Stimulated activated CD8-positive, alpha-beta memory T cell treated with anti-CD3 and anti-CD28 coated beads, Interleukin-4, amount 100 ng/mL, for 4 hours (primary cell): ENCODE results near the gene ZNF221.
"Not testable (repeated sequence)": the region's sequence is repeated elsewhere in the genome, so short reads cannot be mapped to it uniquely, and the experiment has no call there.

Experiments used
- DNase-seq, 2 donors: peaks; one replicate each; pipeline ENCODE4 v3.0.0-alpha.2; 2020; ENCODE audit warnings: low read depth in 2 of 2, low spot score in 1 of 2

Gene ZNF221

GRCh38 chr19:43950834-43951645, at the start of gene ZNF221:
ZNF221 (plus strand) TSS chr19:43951228; CDS start chr19:43962727, 11,499 bp downstream.
- peak in 1 of 2 donors; percentile 21 for DNase-seq

- DNase-seq: peak; percentile 23 to 24
Observed at GRCh38 chr19:43901395-43902390, 49.3 kb upstream of the ZNF221 start.

GRCh38 chr19:43902399-43902798, 48.6 kb upstream of the ZNF221 start:
- no peak for DNase-seq

GRCh38 chr19:43905897-43906296, 45.1 kb upstream of the ZNF221 start:
- DNase-seq: no peak

- no peak for DNase-seq
Observed at GRCh38 chr19:43906774-43907173, 44.3 kb upstream of the ZNF221 start.

GRCh38 chr19:43908659-43909058, 42.4 kb upstream of the ZNF221 start:
- no peak for DNase-seq

GRCh38 chr19:43910884-43911283, 40.1 kb upstream of the ZNF221 start:
- DNase-seq: no peak

GRCh38 chr19:43913383-43913782, 37.6 kb upstream of the ZNF221 start:
- DNase-seq: no peak

- no peak for DNase-seq
Observed at GRCh38 chr19:43914051-43914450, 37.0 kb upstream of the ZNF221 start.

GRCh38 chr19:43923875-43924274, 27.2 kb upstream of the ZNF221 start:
- DNase-seq: no peak

GRCh38 chr19:43928820-43929219, 22.2 kb upstream of the ZNF221 start:
- DNase-seq: no peak

GRCh38 chr19:43934055-43934984, 16.7 kb upstream of the ZNF221 start:
- DNase-seq: no peak

- DNase-seq: peak; percentile 76 to 77
Observed at GRCh38 chr19:43934985-43935708, 15.9 kb upstream of the ZNF221 start, which contains the start of gene ZNF45. ZNF45 (minus strand) TSS chr19:43935282; CDS start chr19:43922185, 13,097 bp downstream.

GRCh38 chr19:43936188-43936587, 14.8 kb upstream of the ZNF221 start:
- no peak for DNase-seq

- no peak for DNase-seq
Observed at GRCh38 chr19:43939557-43940260, 11.3 kb upstream of the ZNF221 start.

- DNase-seq: no peak
Observed at GRCh38 chr19:43940719-43941118, 10.3 kb upstream of the ZNF221 start.

- no peak for DNase-seq
Observed at GRCh38 chr19:43941209-43941608, 9.8 kb upstream of the ZNF221 start.

GRCh38 chr19:43947412-43947811, 3.6 kb upstream of the ZNF221 start:
- DNase-seq: not testable (repeated sequence)

GRCh38 chr19:43949803-43950202, 1.2 kb upstream of the ZNF221 start:
- not testable (repeated sequence) for DNase-seq
